CD4-positive, alpha-beta T cell (primary cell): Measurements from ENCODE around the gene RILPL2. TPM values are rescaled to one million over a fixed set of nuclear protein-coding genes. Genes with fewer than 3 reads are reported as not detected.
A peak's percentile ranks its signal among the peaks of the same experiment; 100 is the strongest.

Experiments
- ATAC-seq: fragments of 200-7000 bp; cut with Tn5 transposase; one replicate; pipeline ENCODE4 v1.10.0; 2022; ENCODE audit warnings: mild to moderate bottlenecking; ENCODE audit not compliant: poor library complexity
- CTCF ChIA-PET: fragments of 350-600 bp; sonication (Branson Sonifier 250); formaldehyde crosslinking; loops from one replicate; lab custom pipeline; 2021; ENCODE audit warnings: antibody characterized with exemption, inconsistent platforms; lab: Charles Lee
- POLR2A ChIA-PET: fragments of 350-600 bp; sonication (Branson Sonifier 250); formaldehyde crosslinking; loops from one replicate; lab custom pipeline; 2021; ENCODE audit warnings: antibody characterized with exemption, inconsistent platforms; lab: Charles Lee
- DNase-seq, 14 experiments: peaks; one replicate each; pipeline ENCODE4 v3.0.0-alpha.2; 2013 to 2020; ENCODE audit warnings: mixed read lengths in 2 of 14
- H3K27ac ChIP-seq, 2 donors: one replicate each; pipeline versions ENCODE4 v1.5.1 to v1.7.0; 2013; ENCODE audit warnings: low read length in 2 of 2, low read depth in 1 of 2, mild to moderate bottlenecking in 1 of 2
- H3K27me3 ChIP-seq, 2 experiments: 1 replicate in 1 of 2; 2 replicates in 1 of 2; pipeline versions ENCODE4 v1.6.1 to v1.7.0; 2013; ENCODE audit warnings: low read length in 2 of 2, control low read depth in 1 of 2, mild to moderate bottlenecking in 1 of 2, moderate library complexity in 1 of 2; ENCODE audit not compliant: insufficient read depth in 2 of 2, control insufficient read depth in 1 of 2
- H3K36me3 ChIP-seq: one replicate; pipeline ENCODE4 v1.6.1; 2013; ENCODE audit warnings: low read length, control low read depth; ENCODE audit not compliant: insufficient read depth
- H3K4me1 ChIP-seq: one replicate; pipeline ENCODE4 v1.6.1; 2013; ENCODE audit warnings: low read length, control low read depth; ENCODE audit not compliant: insufficient read depth
- H3K4me3 ChIP-seq: one replicate; pipeline ENCODE4 v1.5.1; 2013; ENCODE audit warnings: mild to moderate bottlenecking, low read length, moderate library complexity
- H3K9me3 ChIP-seq, 2 experiments: 1 replicate in 1 of 2; 2 replicates in 1 of 2; pipeline versions ENCODE4 v1.6.1 to v1.7.0; 2013; ENCODE audit warnings: low read length in 2 of 2, mild to moderate bottlenecking in 2 of 2, control low read depth in 1 of 2, moderate library complexity in 1 of 2; ENCODE audit not compliant: control insufficient read depth in 1 of 2, insufficient read depth in 1 of 2
- H3K27ac Mint-ChIP-seq: one replicate; pipeline ENCODE4 v1.8.0; 2020; ENCODE audit warnings: mixed read lengths
- H3K27me3 Mint-ChIP-seq: one replicate; pipeline ENCODE4 v1.8.0; 2021; ENCODE audit warnings: mixed read lengths
- H3K36me3 Mint-ChIP-seq: one replicate; pipeline ENCODE4 v1.8.0; 2021; ENCODE audit warnings: low read depth, mixed read lengths
- H3K4me1 Mint-ChIP-seq: one replicate; pipeline ENCODE4 v1.8.0; 2021; ENCODE audit warnings: low read depth, mixed read lengths
- H3K4me3 Mint-ChIP-seq: one replicate; pipeline ENCODE4 v1.8.0; 2020; ENCODE audit warnings: mild to moderate bottlenecking, mixed read lengths
- H3K9me3 Mint-ChIP-seq: one replicate; pipeline ENCODE4 v1.8.0; 2020; ENCODE audit warnings: mixed read lengths
- CTCF ChIP-seq: fragments of 200-600 bp; IDR thresholded peaks from one replicate; pipeline ENCODE4 v1.8.0; 2022; ENCODE audit warnings: antibody characterized with exemption, mild to moderate bottlenecking
- intact Hi-C, 2 experiments: fragments of 100-400 bp; cut with DNase I in 1 of 2; cut with micrococcal nuclease in 1 of 2; formaldehyde crosslinking; loops; one replicate each; pipeline versions ENCODE4 v1.15.1 to v1.9.0; 2023 to 2025; cut with DNase I, micrococcal nuclease
- total RNA-seq, 174 experiments: library from RNA in 2 of 174; stranded (reverse) in 2 of 174; gene quantifications; one replicate each; pipeline ENCODE4 v1.2.3 and lab custom pipeline; 2021 to 2026

The RILPL2 gene
- total RNA-seq, 2 experiments from 2014 or later = 4.9 to 5.5 TPM

DNA sequence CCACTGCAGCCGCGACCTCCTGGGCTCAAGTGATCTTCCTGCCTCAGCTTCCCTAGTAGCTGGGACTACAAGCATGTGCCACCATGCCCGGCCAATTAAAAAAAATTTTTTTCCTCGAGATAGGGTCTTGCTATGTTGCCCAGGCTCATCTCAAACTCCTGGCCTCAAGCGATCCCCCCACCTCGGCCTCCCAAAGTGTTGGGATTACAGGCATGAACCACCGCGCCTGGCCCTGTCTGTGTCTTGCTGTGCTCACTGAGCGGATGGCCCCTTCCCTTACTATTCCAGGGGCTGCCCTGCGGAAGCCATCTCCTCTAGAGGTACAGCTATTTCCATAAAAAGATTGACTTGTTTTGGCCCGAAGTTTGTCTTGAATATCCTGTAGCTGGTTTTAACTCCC lies 41.6 kb upstream of the RILPL2 start:
- ChIA-PET CTCF (no interaction called here), POLR2A (no interaction called here)
- intact Hi-C loops = no loop called here
- Mint-ChIP-seq H3K4me3 (no peak overlapping the region), H3K9me3 (no peaks in the 10 kb centered on the region), H3K36me3 (peaks cover 9% of the 10 kb centered on the region), H3K27ac (no peak overlapping the region), H3K4me1 (peaks cover 29% of the 10 kb centered on the region), H3K27me3 (no peaks in the 10 kb centered on the region)
- no peaks in the 10 kb centered on the region for H3K9me3 ChIP-seq
- no peak overlapping the region for H3K27ac ChIP-seq
- H3K36me3 ChIP-seq = no peaks in the 10 kb centered on the region
- no peak for TF ChIP-seq CTCF
- H3K4me1 ChIP-seq = peaks cover 39% of the 10 kb centered on the region
- H3K27me3 ChIP-seq = no peaks in the 10 kb centered on the region
- no peak for ATAC-seq
- no peak for DNase-seq
- H3K4me3 ChIP-seq = no peak overlapping the region

DNA sequence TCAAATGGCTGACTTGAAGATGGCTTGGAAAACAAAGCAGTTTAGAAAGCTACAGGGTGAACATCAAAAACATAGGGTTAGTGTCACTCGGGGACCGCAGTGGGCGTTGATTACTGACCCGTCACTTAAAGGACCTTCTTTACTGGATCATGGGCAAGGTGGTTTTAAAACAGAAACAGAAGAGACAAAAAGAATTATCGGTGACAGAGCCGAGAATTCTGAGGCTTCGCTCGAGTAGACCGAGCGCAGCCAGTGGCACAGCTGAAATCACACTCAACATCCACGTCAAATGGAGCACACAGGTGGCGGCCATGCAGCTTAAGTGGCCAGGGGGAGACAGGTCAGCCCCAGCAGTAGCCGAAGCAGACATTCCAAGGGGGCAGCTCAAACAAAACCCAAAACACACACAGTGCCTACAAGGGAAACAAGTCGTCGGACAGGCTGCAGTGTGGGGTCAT lies 38.8 kb upstream of the RILPL2 start:
- POLR2A ChIA-PET = interaction anchor here (0.6 to 3.2 kb wide), 9 partner anchors 11 to 127 kb away, joined by 3 to 40 read pairs (median 3); partner anchors contain the start of genes DDX55, KMT5A, SBNO1 and SNRNP35
- Histone ChIP-seq H3K36me3 (peaks cover 18% of the 10 kb centered on the region), H3K4me3 (no peak overlapping the region), H3K4me1 (peaks cover 33% of the 10 kb centered on the region), H3K9me3 (no peaks in the 10 kb centered on the region), H3K27ac (peak overlapping the region; percentile 45 to 49), H3K27me3 (no peaks in the 10 kb centered on the region)
- peak in 2 of 14 experiments; percentile 10 to 23 for DNase-seq
- peaks cover 26% of the 10 kb centered on the region for H3K4me1 Mint-ChIP-seq
- H3K9me3 Mint-ChIP-seq = no peaks in the 10 kb centered on the region
- H3K27ac Mint-ChIP-seq = peak overlapping the region; percentile 90
- peaks cover 24% of the 10 kb centered on the region for H3K36me3 Mint-ChIP-seq
- H3K4me3 Mint-ChIP-seq = peak overlapping the region; percentile 74
- intact Hi-C loops = no loop called here
- CTCF ChIA-PET = interaction anchor here (0.5 to 1.5 kb wide), 2 partner anchors 17 to 78 kb away, joined by 3 to 6 read pairs; partner anchors contain the start of gene SNRNP35
- no peak for TF ChIP-seq CTCF
- no peaks in the 10 kb centered on the region for H3K27me3 Mint-ChIP-seq
- ATAC-seq = peak; percentile 11

DNA sequence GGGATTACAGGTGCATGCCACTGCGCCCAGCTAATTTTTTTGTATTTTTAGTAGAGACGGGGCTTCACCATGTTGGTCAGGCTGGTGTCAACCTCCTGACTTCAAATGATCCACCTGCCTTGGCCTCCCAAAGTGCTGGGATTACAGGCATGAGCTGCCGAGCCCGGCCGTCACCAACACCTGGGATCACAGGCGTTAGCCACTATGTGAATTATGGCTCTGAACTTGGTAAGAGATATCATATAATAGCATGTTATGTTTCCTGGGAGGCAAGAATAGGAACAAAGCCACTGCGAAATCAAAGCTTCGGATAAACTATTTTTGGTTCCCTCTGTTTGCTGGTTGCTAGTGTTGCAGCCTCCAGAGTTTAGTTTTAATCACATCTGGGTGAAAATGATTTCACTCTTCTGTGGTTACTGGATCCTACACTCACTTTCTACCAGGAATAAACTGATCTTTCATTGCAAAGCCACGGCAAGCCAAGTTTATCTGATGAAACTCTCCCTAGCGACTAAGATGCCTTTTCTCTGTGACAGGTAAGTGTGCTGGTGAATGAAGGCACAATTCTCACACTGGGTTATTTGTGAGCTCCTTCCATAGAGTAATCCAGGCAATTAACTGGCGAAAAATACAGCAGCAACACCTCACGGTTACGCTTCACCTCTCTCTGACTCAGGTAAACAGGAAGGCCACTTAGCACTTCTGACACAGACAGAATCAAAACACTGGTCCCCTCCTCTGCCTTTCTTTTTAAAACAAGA lies 38.2 kb upstream of the RILPL2 start:
- H3K27ac Mint-ChIP-seq = peak overlapping the region; percentile 90
- H3K4me3 Mint-ChIP-seq = peak overlapping the region; percentile 74
- no peak for TF ChIP-seq CTCF
- ATAC-seq (peak; percentile 91), DNase-seq (peak in 8 of 14 experiments; percentile 11 to 61 (median 34))
- no peaks in the 10 kb centered on the region for H3K27me3 Mint-ChIP-seq
- Histone ChIP-seq H3K9me3 (no peaks in the 10 kb centered on the region), H3K4me1 (peaks cover 27% of the 10 kb centered on the region), H3K27me3 (no peaks in the 10 kb centered on the region), H3K4me3 (no peak overlapping the region), H3K36me3 (peaks cover 21% of the 10 kb centered on the region), H3K27ac (peak overlapping the region; percentile 45 to 49)
- peaks cover 26% of the 10 kb centered on the region for H3K4me1 Mint-ChIP-seq
- intact Hi-C loops = no loop called here
- H3K9me3 Mint-ChIP-seq = no peaks in the 10 kb centered on the region
- CTCF ChIA-PET = interaction anchor here (1.5 kb wide), 1 partner anchor 17 kb away, joined by 6 read pairs; the partner anchor contains the start of gene SNRNP35
- H3K36me3 Mint-ChIP-seq = peaks cover 24% of the 10 kb centered on the region
- POLR2A ChIA-PET = interaction anchor here (0.6 to 3.2 kb wide), 8 partner anchors 12 to 128 kb away, joined by 3 to 40 read pairs (median 4); partner anchors contain the start of genes DDX55, KMT5A, SBNO1 and SNRNP35
